GM18909 (cell line): ENCODE results near the gene GOLGA7B.
"Not testable (repeated sequence)": the region's sequence is repeated elsewhere in the genome, so short reads cannot be mapped to it uniquely, and the experiment has no call there.

Experiments used
- ATAC-seq: cut with Tn5 transposase; IDR thresholded peaks from one replicate; pipeline ENCODE4 v1.9.1; 2021; ENCODE audit warnings: mild to moderate bottlenecking; ENCODE audit not compliant: unreplicated experiment, poor library complexity

The GOLGA7B gene

GRCh38 chr10:97828721-97829120, 20.9 kb upstream of the GOLGA7B start:
- no peak for ATAC-seq

- ATAC-seq: no peak
Observed at GRCh38 chr10:97830064-97830463, 19.6 kb upstream of the GOLGA7B start.

GRCh38 chr10:97831259-97831658, 18.4 kb upstream of the GOLGA7B start:
- ATAC-seq: no peak

- ATAC-seq: no peak
Observed at GRCh38 chr10:97836446-97836845, 13.2 kb upstream of the GOLGA7B start.

- no peak for ATAC-seq
Observed at GRCh38 chr10:97838091-97838490, 11.6 kb upstream of the GOLGA7B start.

- ATAC-seq: not testable (repeated sequence)
Observed at GRCh38 chr10:97841166-97841565, 8.5 kb upstream of the GOLGA7B start.

- ATAC-seq: not testable (repeated sequence)
Observed at GRCh38 chr10:97842114-97842513, 7.5 kb upstream of the GOLGA7B start.

- no peak for ATAC-seq
Observed at GRCh38 chr10:97842656-97843280, 6.9 kb upstream of the GOLGA7B start.

GRCh38 chr10:97843281-97843671, 6.4 kb upstream of the GOLGA7B start:
- ATAC-seq: no peak

- not testable (repeated sequence) for ATAC-seq
Observed at GRCh38 chr10:97843972-97844371, 5.7 kb upstream of the GOLGA7B start.

GRCh38 chr10:97844678-97845077, 5.0 kb upstream of the GOLGA7B start:
- no peak for ATAC-seq

GRCh38 chr10:97849103-97849686, 448 bp upstream of the GOLGA7B start:
- no peak for ATAC-seq

- no peak for ATAC-seq
Observed at GRCh38 chr10:97850446-97850845, 803 bp downstream of the GOLGA7B start.

GRCh38 chr10:97851341-97852001, 1.8 kb downstream of the GOLGA7B start:
- no peak for ATAC-seq

- ATAC-seq: no peak
Observed at GRCh38 chr10:97852277-97852676, 2.6 kb downstream of the GOLGA7B start.

GRCh38 chr10:97852840-97853405, 3.3 kb downstream of the GOLGA7B start:
- ATAC-seq: no peak

GRCh38 chr10:97854743-97855142, 5.1 kb downstream of the GOLGA7B start:
- no peak for ATAC-seq

GRCh38 chr10:97858001-97858439, 8.4 kb downstream of the GOLGA7B start:
- ATAC-seq: no peak

GRCh38 chr10:97861097-97861750, 11.6 kb downstream of the GOLGA7B start:
- ATAC-seq: no peak

- ATAC-seq: no peak
Observed at GRCh38 chr10:97861924-97862323, 12.3 kb downstream of the GOLGA7B start.

GRCh38 chr10:97863808-97864207, 14.2 kb downstream of the GOLGA7B start:
- ATAC-seq: no peak
